ENCODE results near the gene CMSS1. TPM values are rescaled to one million over a fixed set of nuclear protein-coding genes. Genes with fewer than 3 reads are reported as not detected.

Gene CMSS1
- total RNA-seq, 1 donor from 2014 or later: 36.9 TPM

DNA sequence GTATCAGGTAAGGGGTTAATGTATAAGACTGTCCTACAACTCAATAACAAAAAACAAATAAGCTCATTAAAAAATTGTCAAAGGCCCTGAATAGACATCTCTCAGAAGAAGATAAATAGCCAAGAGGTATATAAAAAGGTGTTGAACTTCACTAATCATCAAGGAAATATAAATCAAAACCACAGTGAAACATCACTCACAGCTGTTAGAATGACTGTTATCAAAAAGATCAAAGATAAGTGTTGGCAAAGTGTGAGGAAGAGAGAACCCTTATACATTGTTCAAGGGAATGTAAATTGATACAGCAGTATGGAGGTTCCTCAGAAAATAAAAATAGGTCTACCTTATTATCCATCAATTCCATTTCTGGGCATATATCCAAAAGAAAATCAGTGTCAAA, 201.1 kb downstream of the CMSS1 start:
- intact Hi-C loops (cut with DNase I): no loop called here
- ATAC-seq (ENCODE audit: poor library complexity): no peak
- DNase-seq: no peak

DNA sequence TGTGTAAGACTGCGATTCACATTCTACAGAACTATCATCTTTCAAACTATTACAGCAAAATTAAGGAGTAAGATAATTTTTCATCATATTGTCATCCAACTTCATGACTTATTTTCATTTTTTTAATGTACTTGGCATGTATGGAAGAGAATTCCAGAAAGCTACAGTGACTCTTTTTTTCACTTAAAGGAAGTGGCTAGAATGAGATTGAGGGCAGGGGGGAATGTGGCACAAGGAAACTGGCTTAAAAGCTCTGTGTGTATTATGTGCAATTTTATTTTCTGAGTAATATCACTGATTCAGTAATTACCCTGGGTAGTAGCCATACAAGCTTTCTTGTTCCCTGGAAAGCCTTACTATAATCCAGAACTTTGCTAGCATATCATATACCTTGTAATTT, 202.1 kb downstream of the CMSS1 start:
- ATAC-seq (ENCODE audit: poor library complexity) (no peak), DNase-seq (no peak)
- intact Hi-C loops (cut with DNase I): no loop called here

DNA sequence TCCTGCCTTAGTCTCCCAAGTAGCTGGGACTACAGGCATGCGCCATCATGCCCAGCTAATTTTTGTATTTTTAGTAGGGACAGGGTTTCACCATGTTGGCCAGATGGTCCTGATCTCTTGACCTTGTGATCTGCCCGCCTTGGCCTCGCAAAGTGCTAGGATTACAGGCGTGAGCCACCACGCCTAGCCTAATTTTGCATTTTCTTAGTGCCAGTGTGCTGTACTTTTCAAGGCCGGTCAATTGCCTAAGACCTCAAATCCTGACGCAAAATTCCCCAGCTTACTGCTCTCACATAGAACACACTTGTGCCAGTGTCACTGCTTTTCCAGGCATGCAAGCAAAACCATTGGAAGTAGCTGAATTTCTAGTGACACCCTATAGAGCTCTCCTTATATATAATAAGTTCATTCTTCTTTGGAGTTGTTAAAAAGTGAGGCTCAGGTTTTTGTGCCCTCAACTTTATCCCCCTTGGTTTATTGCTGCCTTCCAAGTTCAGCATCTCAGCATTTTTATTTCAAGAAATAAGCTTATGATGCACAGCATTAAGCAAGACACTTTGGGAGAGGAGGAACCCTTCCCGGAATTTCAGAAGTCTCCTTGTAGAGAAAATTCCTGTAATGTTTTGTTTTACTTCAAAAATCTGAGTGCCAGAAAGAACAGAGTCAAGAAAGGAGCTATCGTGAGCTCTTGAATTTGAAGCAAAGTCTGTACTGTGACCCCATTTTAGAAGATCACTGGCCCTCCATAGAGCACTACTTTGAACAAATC, 203.4 kb downstream of the CMSS1 start:
- ATAC-seq (ENCODE audit: poor library complexity) (no peak), DNase-seq (no peak)
- intact Hi-C loops (cut with DNase I): no loop called here

DNA sequence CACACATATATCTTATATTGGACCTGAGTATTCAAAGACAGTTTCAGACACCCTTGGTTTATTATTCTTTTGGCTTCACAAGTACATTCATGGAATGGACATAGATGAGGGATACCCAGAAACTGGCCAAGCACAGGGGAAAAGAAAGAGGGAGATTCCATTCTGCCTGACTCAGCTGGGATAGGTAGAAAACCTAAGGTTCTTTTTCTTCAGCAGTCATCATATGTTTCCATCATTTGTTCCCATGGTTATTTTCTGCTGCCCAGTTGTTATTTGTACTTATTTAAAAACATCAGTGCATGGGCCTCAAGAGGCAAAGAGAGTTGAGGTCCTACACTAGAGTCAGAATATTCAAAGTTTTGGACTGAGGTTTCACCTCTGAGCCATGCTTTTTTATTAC, 204.8 kb downstream of the CMSS1 start:
- intact Hi-C loops (cut with DNase I): no loop called here
- ATAC-seq (ENCODE audit: poor library complexity) (no peak), DNase-seq (no peak)

DNA sequence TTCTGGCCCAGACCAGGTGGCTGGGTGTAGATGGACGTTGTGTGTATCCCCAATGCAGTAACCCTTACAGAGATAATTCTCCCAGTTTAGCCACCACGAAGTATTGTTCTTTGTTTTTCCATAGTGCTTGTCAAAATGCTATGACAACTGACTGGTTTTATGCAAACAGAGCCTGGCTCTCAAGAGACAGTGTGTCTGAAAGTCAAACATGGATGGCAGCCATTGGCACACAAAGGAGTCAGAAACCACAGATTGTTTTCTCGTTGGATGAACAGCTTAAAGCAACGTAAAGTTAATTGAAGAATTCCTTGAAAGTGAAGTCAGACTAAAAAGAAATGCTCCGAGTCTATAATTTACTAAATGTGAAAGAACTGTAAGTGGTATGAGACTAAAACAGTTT, 205.5 kb downstream of the CMSS1 start:
- ATAC-seq (ENCODE audit: poor library complexity): no peak
- intact Hi-C loops (cut with DNase I): no loop called here

DNA sequence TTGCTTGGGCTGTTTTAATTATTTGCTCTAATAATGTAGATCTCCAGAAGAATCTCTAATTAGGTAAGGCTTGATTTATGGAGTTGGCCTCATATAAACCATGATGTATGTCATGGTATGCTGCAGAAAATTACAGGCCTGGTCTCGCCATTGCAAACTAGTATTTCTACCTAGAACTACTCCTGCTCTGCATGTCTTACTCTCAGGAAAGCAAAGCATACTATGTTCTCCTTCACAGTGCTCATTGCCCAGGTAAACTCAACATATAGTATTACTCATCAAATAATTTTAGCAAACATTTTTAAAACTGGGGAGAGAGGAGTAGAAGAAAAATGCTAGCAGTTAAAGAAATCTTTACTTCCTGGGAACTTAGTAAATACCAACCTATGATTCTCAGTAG, 205.9 kb downstream of the CMSS1 start:
- no peak for DNase-seq
- intact Hi-C loops (cut with DNase I): no loop called here
- ATAC-seq (ENCODE audit: poor library complexity): no peak

More for the DNA sequence above, 205.5 kb downstream of the CMSS1 start:
- DNase-seq: no peak

DNA sequence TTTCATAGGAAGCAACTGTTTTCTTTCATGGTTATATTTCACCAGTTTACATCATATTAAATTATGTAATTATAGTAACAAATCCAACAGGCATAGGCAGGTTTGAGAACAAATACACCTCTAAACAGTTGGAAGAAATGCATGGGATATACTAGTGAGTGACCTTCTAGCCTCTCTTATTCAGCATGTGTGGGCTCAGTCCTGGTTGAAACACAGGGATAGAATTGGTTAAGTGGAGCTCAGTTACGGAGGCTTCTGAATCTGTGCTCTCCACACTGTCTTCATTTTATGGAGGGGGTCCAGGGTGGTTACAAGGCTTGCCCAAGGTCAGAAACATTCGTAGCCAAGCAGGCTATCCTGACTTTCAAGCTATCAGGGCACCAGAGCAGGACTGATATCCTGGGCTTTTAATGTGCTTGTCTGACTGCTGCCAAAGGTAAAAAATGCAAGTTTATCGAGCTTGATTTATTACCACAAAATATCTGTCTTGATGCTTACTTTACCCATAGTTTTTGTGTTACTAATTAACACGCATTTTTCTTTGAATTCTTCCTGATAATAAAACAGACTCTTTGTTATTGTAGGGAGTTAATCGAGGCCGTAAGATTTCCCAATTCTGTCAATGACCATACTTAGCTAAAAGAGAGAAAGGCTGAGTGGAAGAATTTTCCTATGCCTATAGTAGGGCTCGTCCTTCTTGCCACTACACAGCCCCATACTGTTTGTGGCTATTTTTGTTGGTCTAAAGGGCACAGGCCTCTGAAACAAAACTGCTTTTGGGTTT, 207.1 kb downstream of the CMSS1 start:
- DNase-seq (no peak), ATAC-seq (ENCODE audit: poor library complexity) (peak; percentile 57)
- intact Hi-C loops (cut with DNase I): no loop called here

DNA sequence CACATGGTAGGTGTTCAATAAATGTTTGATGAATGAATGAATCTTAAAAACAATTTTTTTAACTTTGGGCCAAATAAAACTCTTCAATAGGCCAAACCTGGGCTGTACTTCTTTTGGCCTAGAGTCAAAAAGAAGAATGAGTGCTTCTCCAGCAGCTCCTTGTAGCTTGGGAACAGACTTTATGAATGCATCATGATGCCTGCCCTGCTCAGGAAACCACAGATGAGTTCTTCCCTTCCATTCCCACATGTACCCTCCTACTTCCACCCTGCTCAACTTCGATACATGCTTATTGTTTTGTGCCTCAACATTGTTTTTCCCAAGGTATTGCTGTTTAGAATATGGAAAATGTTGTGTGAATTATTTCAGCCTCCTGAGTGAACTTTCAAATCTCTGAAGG, 209.7 kb downstream of the CMSS1 start:
- intact Hi-C loops (cut with DNase I): no loop called here
- ATAC-seq (ENCODE audit: poor library complexity) (no peak), DNase-seq (no peak)

DNA sequence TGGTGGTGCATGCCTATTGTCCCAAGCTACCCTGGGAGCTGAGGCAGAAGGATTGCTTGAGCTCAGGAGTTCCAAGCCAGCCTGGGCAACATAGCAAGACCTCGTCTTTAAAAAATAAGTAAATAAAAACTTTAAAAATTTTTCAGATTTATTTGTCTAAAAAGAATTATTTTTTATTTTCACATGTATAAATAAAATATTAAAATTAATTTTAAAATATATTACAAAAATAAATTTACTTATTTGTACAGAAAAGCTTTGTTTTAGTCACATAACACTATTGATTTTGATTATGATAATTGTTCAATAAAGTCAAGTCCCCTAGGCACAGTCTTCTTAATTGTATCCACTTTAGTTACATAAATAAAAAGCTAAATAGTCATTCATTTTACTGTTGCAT, 211.4 kb downstream of the CMSS1 start:
- intact Hi-C loops (cut with DNase I): no loop called here

DNA sequence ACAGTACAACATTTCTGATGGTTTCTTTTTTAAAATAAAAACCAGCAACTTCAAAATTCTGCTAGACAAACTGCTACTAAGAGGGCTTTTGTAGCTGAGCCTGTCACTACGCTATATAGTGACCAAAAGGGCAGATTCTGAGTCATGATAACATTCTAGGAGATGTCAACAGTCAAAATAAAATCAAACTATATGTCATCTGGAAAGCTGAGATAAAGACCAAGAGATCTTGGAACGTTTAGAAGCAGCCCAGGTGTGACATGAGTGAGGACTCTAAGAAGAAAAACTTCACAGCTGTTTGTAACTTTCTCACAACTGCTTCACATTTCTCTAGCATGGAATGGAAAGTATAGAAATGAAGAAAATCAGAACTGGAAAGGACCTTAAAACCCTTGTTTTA, 212.0 kb downstream of the CMSS1 start:
- no peak for ATAC-seq (ENCODE audit: poor library complexity)
- intact Hi-C loops (cut with DNase I): no loop called here
- no peak for DNase-seq

More for the DNA sequence above, 211.4 kb downstream of the CMSS1 start:
- no peak for ATAC-seq (ENCODE audit: poor library complexity)
- no peak for DNase-seq

DNA sequence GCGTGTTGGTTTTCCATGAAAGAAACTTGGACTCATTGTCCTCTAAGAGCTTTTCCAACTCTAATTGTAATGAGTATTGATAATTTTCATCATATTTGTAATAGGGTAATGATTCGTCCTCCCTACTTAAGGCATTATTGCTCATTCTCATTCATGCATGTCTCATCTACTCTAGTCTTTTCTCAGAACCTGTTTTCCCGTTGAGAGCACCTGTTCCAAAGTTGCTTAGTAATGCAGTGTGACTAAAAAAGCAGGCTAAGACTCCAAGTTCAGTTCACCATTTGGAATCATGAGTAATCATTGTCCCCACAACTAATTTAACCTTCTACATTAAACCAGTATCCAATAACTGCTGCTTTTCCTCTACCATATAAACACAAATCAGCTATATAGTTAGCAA, 212.7 kb downstream of the CMSS1 start:
- no peak for DNase-seq
- intact Hi-C loops (cut with DNase I): no loop called here
- ATAC-seq (ENCODE audit: poor library complexity): no peak

DNA sequence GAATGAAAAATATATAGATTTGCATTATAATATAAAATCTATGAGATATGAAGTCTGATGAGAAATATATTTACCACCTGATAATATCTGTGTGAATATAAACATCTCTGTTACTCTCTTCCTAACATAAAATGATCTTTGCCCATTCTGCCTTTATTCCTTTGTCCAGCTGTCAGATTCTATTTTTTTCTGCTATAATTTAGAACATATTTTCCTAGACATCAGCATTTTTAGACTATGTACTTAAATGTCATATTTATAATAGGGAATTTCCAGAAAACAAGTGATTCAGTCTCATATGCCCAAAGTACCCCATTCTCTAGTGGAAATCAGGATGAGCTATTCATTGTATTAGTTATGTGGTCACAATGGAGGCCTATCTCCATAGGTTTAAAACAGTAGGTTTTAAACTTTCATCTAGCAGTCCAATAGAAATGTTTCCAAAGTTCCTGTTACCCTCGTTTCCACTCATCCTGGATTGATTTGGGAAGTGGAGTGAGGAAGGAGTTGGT, 213.3 kb downstream of the CMSS1 start:
- DNase-seq (no peak), ATAC-seq (ENCODE audit: poor library complexity) (no peak)
- intact Hi-C loops (cut with DNase I): no loop called here

DNA sequence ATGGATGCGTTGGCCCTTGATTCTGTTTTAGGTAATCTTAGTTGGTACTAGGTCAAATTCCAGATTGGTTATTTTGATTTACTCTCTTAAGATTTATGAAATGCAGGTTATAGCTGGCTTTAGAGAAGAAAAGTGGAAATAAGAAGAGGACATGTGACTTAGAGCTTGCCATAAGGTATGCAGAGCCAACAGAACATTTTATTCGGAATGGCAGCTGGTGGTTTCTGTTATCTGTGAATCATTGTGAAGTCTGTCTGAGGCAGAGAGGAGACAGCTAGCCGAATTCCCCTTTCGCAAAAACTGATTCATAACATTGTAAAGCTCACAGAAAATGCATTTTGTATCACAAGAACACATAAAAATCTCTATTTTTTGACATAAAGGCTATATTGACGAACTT, 214.6 kb downstream of the CMSS1 start:
- DNase-seq (no peak), ATAC-seq (ENCODE audit: poor library complexity) (no peak)
- intact Hi-C loops (cut with DNase I): no loop called here

DNA sequence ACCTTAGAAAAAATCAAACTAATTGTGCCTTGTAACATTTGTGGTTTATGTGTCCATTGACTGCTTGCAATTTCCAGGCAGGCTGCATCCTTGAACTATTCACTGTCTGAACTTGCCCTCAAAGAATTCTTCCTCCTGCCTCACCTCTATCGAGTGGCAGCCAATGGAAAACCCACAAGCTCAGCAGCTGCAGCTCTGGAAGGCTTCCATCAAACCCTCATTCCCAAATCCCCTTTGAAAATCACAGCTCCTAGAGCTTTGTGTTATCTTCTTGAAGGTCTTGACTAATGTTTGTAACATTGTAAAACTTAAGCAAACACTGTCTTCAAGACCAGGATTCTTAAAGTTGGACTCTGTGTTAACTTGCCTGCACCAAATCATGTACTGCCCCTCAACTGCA, 215.5 kb downstream of the CMSS1 start:
- ATAC-seq (ENCODE audit: poor library complexity): no peak
- intact Hi-C loops (cut with DNase I): no loop called here

DNA sequence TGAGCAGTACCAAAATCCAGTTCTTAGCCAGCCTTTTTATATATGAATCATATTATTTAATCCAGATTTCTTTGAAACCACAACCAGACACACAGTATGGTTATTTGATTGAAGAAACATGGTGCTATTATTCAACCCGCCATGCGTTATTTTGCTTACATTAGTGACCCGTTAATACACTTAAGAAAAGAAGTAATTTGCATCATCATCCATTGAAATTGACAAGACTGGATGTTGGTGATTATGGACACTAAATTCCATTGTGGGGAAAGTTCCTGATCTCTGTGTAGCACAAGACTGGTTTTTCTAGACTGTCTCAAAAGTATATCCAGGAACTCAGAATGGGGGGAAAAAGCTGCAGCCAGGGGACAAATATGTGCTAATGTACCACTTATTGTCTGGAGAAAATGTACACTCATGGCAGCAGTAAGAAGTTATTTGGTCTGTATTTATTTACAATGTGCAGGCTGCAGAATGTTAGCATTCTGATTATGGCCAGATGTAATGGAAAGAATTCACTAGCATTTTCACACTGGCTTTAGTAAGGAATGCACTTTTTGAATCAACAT, 216.3 kb downstream of the CMSS1 start:
- no peak for ATAC-seq (ENCODE audit: poor library complexity)
- DNase-seq: no peak
- intact Hi-C loops (cut with DNase I): no loop called here

More for the DNA sequence above, 215.5 kb downstream of the CMSS1 start:
- DNase-seq: no peak

DNA sequence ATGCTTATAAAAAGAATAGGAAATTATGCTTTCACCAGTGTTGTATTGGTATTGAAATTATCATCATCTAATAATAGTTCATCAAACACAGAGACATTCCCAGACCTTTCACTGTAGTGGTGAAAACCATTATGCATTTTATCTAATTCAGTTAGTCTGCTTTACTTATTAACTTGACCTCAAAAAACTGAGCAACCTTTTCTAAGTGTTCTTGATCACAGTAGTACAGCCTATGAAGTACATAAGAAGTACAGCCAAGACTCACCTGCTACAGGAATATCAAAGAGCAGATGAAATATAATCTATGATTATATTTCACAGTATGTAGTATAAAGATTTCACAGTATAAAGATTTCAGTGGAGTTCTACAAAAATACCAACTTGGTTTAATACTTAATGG, 221.4 kb downstream of the CMSS1 start:
- intact Hi-C loops (cut with DNase I): no loop called here

DNA sequence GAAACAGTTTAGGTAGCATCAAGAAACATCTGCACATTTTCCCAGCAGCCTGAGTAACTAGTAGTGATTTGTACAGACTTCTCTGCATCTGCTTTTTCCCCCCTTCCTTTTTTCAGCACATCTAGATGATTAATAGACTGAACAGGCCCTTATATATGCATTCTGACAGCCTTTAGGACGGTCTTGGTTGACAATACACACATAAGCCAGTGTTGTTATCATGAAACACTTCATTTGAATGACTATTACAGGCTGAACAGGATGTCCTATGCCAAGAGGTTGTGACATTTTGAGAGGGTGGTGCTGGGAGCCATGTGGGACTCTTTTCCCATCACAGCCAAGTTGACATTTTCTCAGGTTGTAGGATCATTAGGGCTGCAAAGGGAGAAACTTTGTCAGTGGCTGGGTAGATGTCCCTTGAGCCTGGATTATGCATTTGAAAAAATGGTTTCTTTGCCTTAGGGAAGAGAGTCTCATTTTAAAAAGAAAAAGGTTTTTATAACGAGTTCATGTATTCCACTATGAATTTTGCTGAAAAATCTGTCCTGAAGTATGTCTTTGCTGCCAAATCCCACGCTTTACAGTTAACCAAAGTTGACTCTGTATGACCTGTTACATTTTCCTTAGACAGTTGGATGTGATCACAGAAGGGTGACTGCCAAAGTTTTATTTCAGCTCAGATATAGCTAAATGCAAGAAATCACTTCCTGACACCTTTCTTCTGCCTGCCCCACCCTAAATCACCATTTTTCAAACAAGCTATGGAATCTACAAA, 223.0 kb downstream of the CMSS1 start:
- DNase-seq: no peak
- intact Hi-C loops (cut with DNase I): loop anchor here (10.0 kb wide), 2 partner anchors 96 to 166 kb away; no protein-coding TSS in a partner anchor
- ATAC-seq (ENCODE audit: poor library complexity): peak; percentile 89

More for the DNA sequence above, 221.4 kb downstream of the CMSS1 start:
- ATAC-seq (ENCODE audit: poor library complexity): no peak
- DNase-seq: no peak

DNA sequence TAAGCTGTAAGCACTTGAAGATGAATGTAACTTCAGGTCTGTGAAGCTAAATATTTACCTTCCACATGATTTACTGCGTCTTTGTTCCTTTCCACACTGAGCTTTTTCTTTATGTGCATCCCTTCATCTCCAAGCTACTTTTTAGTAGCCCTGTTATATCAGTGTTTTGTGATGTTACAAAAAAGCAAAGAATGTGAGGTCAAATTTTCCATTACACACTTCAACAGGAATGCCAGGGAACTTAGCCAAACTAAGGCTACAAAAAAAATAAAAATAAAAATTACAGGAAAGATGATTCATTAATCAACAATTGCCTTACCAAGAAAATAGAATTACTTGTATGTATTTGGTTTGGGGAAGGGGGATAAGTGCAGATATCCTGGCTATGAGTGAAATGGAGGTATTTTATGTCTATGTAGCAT, 223.7 kb downstream of the CMSS1 start:
- peak; percentile 62 for ATAC-seq (ENCODE audit: poor library complexity)
- DNase-seq: no peak
- intact Hi-C loops (cut with DNase I): loop anchor here (10.0 kb wide), 2 partner anchors 97 to 167 kb away; no protein-coding TSS in a partner anchor

Measured in Right ventricle myocardium superior (tissue), 1 donor.